ENCODE measurements around the gene NEDD4L. TPM values are rescaled to one million over a fixed set of nuclear protein-coding genes. Genes with fewer than 3 reads are reported as not detected.

Gene NEDD4L
- polyA plus RNA-seq, 3 donors: 117 to 129 (median 122) TPM

DNA sequence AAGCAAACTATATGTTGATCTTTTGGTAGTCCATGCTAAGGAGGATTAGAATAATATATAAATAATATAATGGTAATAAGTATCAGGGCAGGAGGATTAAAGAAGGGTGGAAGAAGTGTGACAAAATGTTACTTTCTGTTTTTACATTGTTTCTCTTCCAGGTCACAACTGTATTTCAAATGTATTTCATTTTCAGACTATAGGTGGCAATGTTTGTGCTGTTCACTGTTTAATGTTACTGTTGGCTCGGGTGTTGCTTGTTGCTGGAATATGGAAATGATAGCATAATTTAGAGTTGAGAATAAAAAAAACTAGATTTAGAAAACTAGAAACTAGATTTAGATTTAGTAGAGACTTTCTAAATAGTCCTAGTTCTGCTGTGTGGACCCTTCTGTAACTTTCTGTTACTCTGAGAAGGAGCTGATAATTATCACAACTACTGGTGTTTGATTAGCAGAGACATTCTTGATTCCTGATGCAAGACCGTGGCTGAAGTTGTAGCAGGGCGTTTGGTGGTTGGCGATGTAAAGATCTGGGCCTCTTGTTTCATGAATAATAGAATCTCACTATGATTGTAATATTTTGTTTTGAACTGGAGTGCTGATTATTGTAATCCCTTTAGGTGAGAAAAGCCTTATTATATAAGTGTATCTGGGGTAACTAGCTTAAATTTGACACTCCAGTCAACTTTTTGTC, 7.9 kb downstream of the NEDD4L start:
- DNase-seq (ENCODE audit: low read depth in 3 of 3, low spot score in 2 of 3): no peak

DNA sequence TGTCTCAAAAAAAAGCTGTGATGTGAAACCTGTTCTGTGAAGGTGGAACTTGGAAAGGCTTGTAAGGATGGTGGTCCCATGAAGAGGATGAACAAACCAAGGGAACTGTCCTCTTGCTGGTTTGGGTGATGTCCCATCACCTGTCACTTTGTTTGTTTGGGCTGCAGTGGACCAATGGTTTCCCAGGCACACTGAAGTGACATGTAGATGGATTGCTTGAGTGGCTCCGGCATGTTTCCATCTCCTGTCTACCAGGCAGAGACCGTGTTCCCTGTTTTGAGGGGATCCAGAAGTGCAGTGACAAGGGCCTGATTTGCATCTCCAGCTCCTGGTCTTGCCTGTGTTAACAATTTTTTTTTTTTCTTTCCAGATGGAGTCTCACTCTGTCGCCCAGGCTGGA, 8.9 kb downstream of the NEDD4L start:
- no peak for DNase-seq (ENCODE audit: low read depth in 3 of 3, low spot score in 2 of 3)

- DNase-seq (ENCODE audit: low read depth in 3 of 3, low spot score in 2 of 3): no peak
These were observed 10.2 kb downstream of the NEDD4L start for GRCh38 chr18:58054041-58054781.

DNA sequence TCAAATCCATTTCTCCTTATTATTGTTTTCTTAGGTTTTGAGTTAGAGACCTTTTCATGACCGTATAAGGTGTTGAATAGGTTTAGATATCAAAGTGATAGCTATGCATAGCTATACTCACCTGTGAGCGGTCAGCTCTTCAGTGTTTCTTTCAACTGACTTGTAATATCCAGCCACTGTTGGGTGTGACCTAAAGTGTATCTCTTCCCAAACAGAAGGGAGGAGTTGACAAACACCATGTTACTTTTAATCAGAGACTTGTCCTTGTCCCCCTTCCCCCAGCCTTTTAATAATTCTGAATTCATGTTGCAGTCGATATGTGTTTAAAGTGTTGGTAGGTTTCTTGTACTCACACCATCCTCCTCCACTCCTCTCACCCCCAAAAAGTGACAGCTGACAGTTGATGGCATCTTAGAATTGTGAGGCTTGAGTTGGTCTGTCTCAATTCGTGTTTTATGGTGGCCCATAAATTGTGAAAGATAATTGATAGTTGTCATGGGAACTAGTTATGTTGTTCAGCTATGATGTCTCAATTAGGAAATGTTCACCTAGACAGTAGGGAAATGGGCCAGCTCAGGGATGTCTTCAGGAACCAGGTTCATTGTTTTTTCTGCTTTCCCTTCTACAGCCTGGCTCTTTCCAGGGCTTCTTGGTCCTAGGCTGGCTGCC, 12.0 kb downstream of the NEDD4L start:
- no peak for DNase-seq (ENCODE audit: low read depth in 3 of 3, low spot score in 2 of 3)

- DNase-seq (ENCODE audit: low read depth in 3 of 3, low spot score in 2 of 3): no peak
These were observed 12.8 kb downstream of the NEDD4L start for GRCh38 chr18:58056852-58057251.

DNA sequence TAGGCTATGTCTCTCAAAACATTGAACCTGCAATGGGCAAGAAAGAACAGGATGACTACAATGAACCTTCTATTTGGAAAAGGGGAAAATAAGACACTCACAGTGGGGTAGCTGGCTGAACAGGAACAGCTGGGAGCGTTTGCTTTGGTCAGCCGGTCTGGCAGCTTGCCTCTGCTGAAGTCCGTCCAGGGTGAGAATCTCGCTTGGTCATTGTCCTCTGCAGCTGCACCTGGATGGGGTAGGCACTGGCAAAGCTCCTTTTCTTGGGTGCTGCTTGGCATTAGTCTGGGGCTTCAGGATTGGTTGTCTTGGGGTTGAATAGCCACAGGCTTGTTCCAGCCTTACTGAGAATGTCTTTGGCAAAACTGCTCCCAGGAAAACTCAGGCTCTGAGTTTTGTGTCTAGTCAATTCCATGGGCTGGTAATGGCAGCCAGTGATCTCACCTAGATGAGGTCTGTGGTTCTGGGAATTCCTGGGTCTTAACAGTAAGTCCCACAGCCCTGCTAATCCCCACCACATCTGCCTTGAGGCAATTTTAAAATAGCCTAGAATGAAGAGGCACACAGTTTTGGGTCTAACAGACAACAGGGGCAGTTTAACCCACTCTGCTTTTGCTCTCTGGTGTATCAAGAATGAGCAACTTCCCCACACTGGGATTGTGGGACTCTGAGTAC, 13.4 kb downstream of the NEDD4L start:
- DNase-seq (ENCODE audit: low read depth in 3 of 3, low spot score in 2 of 3): no peak

DNA sequence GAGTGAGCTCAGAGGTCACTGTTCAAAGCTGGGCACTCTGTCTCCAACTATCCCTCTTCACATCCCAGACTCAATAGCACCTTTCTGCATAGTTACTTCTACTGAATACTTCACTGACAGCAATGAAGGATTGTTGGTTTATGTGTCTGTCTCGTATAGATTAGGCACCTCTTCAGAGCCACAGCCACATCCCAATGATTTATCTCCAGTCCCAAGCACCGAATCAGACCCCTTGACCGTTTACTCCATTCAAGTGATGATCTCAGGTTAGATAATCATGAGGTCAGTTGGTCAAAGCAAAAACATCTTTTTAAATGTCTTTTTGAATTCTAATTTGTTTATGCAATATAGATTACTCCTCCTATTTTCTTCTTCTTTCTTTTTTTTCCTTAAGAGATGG, 14.7 kb downstream of the NEDD4L start:
- no peak for DNase-seq (ENCODE audit: low read depth in 3 of 3, low spot score in 2 of 3)

- DNase-seq (ENCODE audit: low read depth in 3 of 3, low spot score in 2 of 3): no peak
These were observed 16.2 kb downstream of the NEDD4L start for GRCh38 chr18:58060254-58060653.

- no peak for DNase-seq (ENCODE audit: low read depth in 3 of 3, low spot score in 2 of 3)
These were observed 17.3 kb downstream of the NEDD4L start for GRCh38 chr18:58061349-58061748.

DNA sequence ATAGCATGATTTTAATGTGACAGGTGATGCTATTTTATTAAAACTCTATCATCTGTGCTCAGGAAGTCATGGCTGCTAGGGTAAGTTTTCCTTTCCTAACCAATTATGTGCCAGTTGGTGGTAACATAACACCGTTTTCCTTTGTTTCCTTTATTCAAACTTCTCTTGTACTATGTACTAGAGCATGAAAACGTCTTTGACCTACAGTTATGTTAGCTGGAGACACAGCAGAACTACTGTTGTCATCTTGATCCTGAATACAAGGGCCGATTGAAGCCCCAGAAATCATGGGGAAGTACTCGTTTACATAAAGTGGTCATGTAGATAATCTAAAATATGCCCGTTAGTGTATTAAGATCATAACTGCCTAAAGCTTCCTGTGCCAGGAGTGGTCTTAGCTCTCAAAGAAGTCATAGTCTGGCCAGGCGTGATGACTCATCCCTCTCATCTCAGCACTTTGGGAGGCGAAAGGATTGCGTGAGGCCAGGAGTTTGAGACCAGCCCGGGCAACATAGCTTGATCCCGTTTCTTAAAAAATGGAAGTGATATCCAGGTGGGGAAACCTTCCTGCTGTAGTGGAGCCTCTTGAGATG, 20.5 kb downstream of the NEDD4L start:
- DNase-seq (ENCODE audit: low read depth in 3 of 3, low spot score in 2 of 3): no peak

GRCh38 chr18:58065956-58066355, 21.9 kb downstream of the NEDD4L start:
- no peak for DNase-seq (ENCODE audit: low read depth in 3 of 3, low spot score in 2 of 3)

- DNase-seq (ENCODE audit: low read depth in 3 of 3, low spot score in 2 of 3): no peak
These were observed 23.6 kb downstream of the NEDD4L start for GRCh38 chr18:58067601-58068000.

GRCh38 chr18:58069099-58069498, 25.1 kb downstream of the NEDD4L start:
- DNase-seq (ENCODE audit: low read depth in 3 of 3, low spot score in 2 of 3): no peak

GRCh38 chr18:58069721-58070292, 25.8 kb downstream of the NEDD4L start:
- no peak for DNase-seq (ENCODE audit: low read depth in 3 of 3, low spot score in 2 of 3)

GRCh38 chr18:58076052-58076451, 32.0 kb downstream of the NEDD4L start:
- DNase-seq (ENCODE audit: low read depth in 3 of 3, low spot score in 2 of 3): no peak

DNA sequence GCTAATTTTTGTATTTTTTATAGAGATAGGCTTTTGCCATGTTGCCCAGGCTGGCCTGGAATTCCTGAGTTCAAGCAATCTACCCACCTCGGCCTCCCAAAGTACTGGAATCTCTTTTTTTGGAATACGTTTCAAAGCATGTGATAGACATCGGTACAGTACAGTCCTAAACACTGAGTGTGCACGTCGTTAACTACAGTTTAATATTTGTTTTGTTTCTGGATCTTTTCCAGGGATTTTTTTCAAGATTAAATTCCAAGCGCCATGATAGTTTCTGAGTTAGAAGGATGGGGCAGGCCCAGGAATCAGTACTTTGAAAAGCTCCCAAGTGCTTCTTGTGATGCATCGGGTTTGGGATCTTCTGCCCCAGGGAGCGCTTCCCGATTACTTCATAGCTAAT, 33.3 kb downstream of the NEDD4L start:
- no peak for DNase-seq (ENCODE audit: low read depth in 3 of 3, low spot score in 2 of 3)

DNA sequence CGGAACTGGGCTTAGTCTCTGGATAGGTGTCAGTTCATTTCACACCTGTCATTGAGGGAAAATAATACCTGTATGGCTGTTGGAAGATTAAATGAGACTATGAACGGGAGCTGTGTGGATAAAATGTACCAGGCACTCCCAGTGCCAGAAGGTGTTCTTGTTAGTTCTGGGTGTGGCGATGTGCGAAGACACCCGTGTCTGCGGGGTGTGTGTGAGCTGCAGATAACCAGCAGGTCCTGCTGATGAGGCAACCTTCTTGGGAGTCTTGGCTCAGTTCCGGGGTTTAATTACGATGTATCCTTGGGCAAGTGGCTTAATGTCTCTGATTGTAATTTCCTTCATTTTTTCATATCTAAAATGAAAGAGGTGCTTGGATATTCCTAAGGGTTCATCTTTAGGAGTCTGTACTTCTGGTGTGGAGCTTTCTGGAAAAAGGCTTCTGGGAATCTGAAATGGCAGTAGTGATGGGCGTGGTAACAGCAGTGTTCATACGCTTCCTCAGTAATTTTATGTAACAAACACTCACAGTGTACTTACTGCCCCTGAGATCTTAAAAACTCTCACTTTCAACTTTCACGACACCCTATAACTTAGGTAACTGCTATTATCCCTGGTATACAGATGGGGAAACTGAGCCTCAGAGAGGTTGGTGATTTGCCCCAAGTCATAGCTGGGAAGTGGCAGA, 35.0 kb downstream of the NEDD4L start:
- no peak for DNase-seq (ENCODE audit: low read depth in 3 of 3, low spot score in 2 of 3)

GRCh38 chr18:58080451-58080850, 36.4 kb downstream of the NEDD4L start:
- no peak for DNase-seq (ENCODE audit: low read depth in 3 of 3, low spot score in 2 of 3)

DNA sequence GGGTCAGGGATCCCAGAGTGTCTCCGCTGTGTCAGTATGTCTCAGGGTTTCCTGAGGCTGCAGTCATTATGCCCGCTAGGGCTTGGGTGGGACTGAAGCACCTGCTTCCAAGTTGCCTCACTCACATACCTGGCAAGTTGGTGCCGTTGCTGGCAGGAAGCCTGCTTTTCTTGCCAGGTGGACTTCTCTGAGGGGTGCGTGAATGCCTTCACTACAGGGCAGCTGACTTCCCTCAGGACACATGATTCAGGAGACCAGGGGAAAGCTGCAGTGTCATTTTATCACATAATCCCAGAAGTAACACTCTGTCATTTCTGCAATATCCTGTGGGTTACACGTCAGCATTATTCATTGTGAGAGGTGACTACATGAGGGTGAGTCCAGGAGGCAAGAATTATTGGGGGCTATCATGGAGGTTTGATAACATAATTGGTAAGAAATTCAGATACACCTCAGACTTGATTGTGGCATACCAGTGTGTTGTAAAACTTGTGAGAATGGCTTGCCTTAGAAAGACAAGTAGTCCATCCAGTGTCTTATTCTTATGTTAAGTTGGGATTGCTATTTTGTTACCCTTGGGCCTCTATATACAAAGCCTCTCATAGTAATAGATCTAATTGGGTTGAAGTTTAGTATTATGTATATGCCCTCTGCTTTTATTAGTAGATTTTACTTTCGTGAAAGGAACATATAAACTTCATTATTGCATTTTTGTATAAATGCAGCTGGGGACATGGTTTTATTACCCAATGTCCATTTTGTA, 44.1 kb downstream of the NEDD4L start:
- DNase-seq (ENCODE audit: low read depth in 3 of 3, low spot score in 2 of 3): no peak

Measured in right renal cortex interstitium (tissue), 3 donors.